SHP77 treated with DMSO at 0.1 percent for 48 hours (cell line): ENCODE measurements around the gene MSH4.
"Not testable (repeated sequence)": the region's sequence is repeated elsewhere in the genome, so short reads cannot be mapped to it uniquely, and the experiment has no call there.

Source experiments
- DNase-seq: peaks from one replicate; lab custom pipeline; 2025; lab: John Stamatoyannopoulos, UW

The MSH4 gene

GRCh38 chr1:75796376-75797272, at the start of gene MSH4:
Gene MSH4 (plus strand): TSS chr1:75796882. CDS start chr1:75796986, 104 bp downstream.
- DNase-seq, result no peak

GRCh38 chr1:75757210-75757609, 39.5 kb upstream of the MSH4 start:
- not testable (repeated sequence) for DNase-seq

- DNase-seq, result not testable (repeated sequence)
Measured at GRCh38 chr1:75758543-75758942, 38.1 kb upstream of the MSH4 start.

- no peak for DNase-seq
Measured at GRCh38 chr1:75764057-75764655, 32.5 kb upstream of the MSH4 start.

GRCh38 chr1:75765697-75766355, 30.9 kb upstream of the MSH4 start:
- no peak for DNase-seq

GRCh38 chr1:75768016-75768415, 28.7 kb upstream of the MSH4 start:
- no peak for DNase-seq

GRCh38 chr1:75770761-75771160, 25.9 kb upstream of the MSH4 start:
- no peak for DNase-seq

GRCh38 chr1:75771978-75772377, 24.7 kb upstream of the MSH4 start:
- no peak for DNase-seq

- DNase-seq, result not testable (repeated sequence)
Measured at GRCh38 chr1:75777812-75778211, 18.9 kb upstream of the MSH4 start.

GRCh38 chr1:75778694-75779093, 18.0 kb upstream of the MSH4 start:
- DNase-seq, result not testable (repeated sequence)

GRCh38 chr1:75780183-75780582, 16.5 kb upstream of the MSH4 start:
- not testable (repeated sequence) for DNase-seq

- not testable (repeated sequence) for DNase-seq
Measured at GRCh38 chr1:75783920-75784319, 12.8 kb upstream of the MSH4 start.

GRCh38 chr1:75785320-75785982, 11.2 kb upstream of the MSH4 start:
- no peak for DNase-seq

GRCh38 chr1:75785983-75786853, 10.5 kb upstream of the MSH4 start, which contains the start of gene RABGGTB:
Gene RABGGTB (plus strand): TSS chr1:75786256. CDS start chr1:75786272, 16 bp downstream.
- peak; percentile 86 for DNase-seq

GRCh38 chr1:75786901-75787493, 9.7 kb upstream of the MSH4 start:
- no peak for DNase-seq

GRCh38 chr1:75787524-75787923, 9.2 kb upstream of the MSH4 start:
- no peak for DNase-seq

- DNase-seq, result no peak
Measured at GRCh38 chr1:75789988-75790387, 6.7 kb upstream of the MSH4 start.

- no peak for DNase-seq
Measured at GRCh38 chr1:75791022-75791421, 5.7 kb upstream of the MSH4 start.

- DNase-seq, result no peak
Measured at GRCh38 chr1:75792091-75792490, 4.6 kb upstream of the MSH4 start.

- no peak for DNase-seq
Measured at GRCh38 chr1:75794382-75794781, 2.3 kb upstream of the MSH4 start.

- DNase-seq, result no peak
Measured at GRCh38 chr1:75795703-75796193, 934 bp upstream of the MSH4 start.
